Mesendoderm (in vitro differentiated cells): ENCODE results near the gene MFSD11.

Source experiments
- DNase-seq: peaks from one replicate; pipeline ENCODE4 v3.0.0; 2013
- H2AK5ac ChIP-seq: 2 replicates; pipeline ENCODE4 v1.6.1; 2013; ENCODE audit warnings: low read length, inconsistent platforms
- H2BK120ac ChIP-seq: 2 replicates; pipeline ENCODE4 v1.6.1; 2013; ENCODE audit warnings: low read depth, mild to moderate bottlenecking, low read length, moderate library complexity, mixed read lengths
- H2BK15ac ChIP-seq: replicated peaks from 2 replicates; pipeline ENCODE4 v1.6.1; 2013; ENCODE audit warnings: low read depth, mild to moderate bottlenecking, moderate library complexity
- H2BK5ac ChIP-seq: 2 replicates; pipeline ENCODE4 v1.6.1; 2013; ENCODE audit warnings: low read length, inconsistent platforms
- H3K18ac ChIP-seq: 2 replicates; pipeline ENCODE4 v1.6.1; 2013; ENCODE audit warnings: mild to moderate bottlenecking, low read length, mixed read lengths
- H3K23ac ChIP-seq: one replicate; pipeline ENCODE4 v1.6.1; 2013; ENCODE audit warnings: low read length
- H3K27ac ChIP-seq: 2 replicates; pipeline ENCODE4 v1.5.1; 2013; ENCODE audit warnings: low read depth, mild to moderate bottlenecking, inconsistent platforms, low read length, moderate library complexity
- H3K27me3 ChIP-seq: 2 replicates; pipeline ENCODE4 v1.6.1; 2013; ENCODE audit warnings: low read length, control low read depth, mild to moderate bottlenecking, inconsistent platforms; ENCODE audit not compliant: insufficient read depth, poor library complexity
- H3K36me3 ChIP-seq: 2 replicates; pipeline ENCODE4 v1.6.1; 2013; ENCODE audit warnings: low read length, inconsistent platforms; ENCODE audit not compliant: control insufficient read depth, insufficient read depth
- H3K4ac ChIP-seq: one replicate; pipeline ENCODE4 v1.6.1; 2013; ENCODE audit warnings: low read depth, mild to moderate bottlenecking, low read length, moderate library complexity
- H3K4me1 ChIP-seq: 2 replicates; pipeline ENCODE4 v1.6.1; 2013; ENCODE audit warnings: low read depth, low read length, inconsistent platforms; ENCODE audit not compliant: control insufficient read depth
- H3K4me2 ChIP-seq: 2 replicates; pipeline ENCODE4 v1.6.1; 2013; ENCODE audit warnings: low read length
- H3K4me3 ChIP-seq: 2 replicates; pipeline ENCODE4 v1.5.1; 2013; ENCODE audit warnings: mild to moderate bottlenecking, low read length
- H3K56ac ChIP-seq: one replicate; pipeline ENCODE4 v1.6.1; 2013; ENCODE audit warnings: low read length
- H3K79me1 ChIP-seq: 2 replicates; pipeline ENCODE4 v1.6.1; 2013; ENCODE audit warnings: low read length, inconsistent platforms
- H3K79me2 ChIP-seq: 2 replicates; pipeline ENCODE4 v1.6.1; 2013; ENCODE audit warnings: mild to moderate bottlenecking, low read length; ENCODE audit not compliant: control insufficient read depth, insufficient read depth
- H3K9ac ChIP-seq: 2 replicates; pipeline ENCODE4 v1.6.1; 2013; ENCODE audit warnings: low read length, inconsistent platforms
- H4K5ac ChIP-seq: one replicate; pipeline ENCODE4 v1.6.1; 2013; ENCODE audit warnings: low read length
- H4K8ac ChIP-seq: one replicate; pipeline ENCODE4 v1.6.1; 2013; ENCODE audit warnings: low read depth, mild to moderate bottlenecking, control low read depth, low read length, moderate library complexity
- WGBS: extraction: QIAGEN DNeasy Blood & Tissue Kit; methylation state at CpG from one replicate; pipeline ENCODE4 v1.1.7; 2013; ENCODE audit warnings: low lambda C conversion rate, missing lambda C conversion rate; ENCODE audit not compliant: insufficient coverage; ENCODE audit errors: extremely low coverage; 5-methylcytosine and 5-hydroxymethylcytosine counted together

MFSD11 gene

DNA sequence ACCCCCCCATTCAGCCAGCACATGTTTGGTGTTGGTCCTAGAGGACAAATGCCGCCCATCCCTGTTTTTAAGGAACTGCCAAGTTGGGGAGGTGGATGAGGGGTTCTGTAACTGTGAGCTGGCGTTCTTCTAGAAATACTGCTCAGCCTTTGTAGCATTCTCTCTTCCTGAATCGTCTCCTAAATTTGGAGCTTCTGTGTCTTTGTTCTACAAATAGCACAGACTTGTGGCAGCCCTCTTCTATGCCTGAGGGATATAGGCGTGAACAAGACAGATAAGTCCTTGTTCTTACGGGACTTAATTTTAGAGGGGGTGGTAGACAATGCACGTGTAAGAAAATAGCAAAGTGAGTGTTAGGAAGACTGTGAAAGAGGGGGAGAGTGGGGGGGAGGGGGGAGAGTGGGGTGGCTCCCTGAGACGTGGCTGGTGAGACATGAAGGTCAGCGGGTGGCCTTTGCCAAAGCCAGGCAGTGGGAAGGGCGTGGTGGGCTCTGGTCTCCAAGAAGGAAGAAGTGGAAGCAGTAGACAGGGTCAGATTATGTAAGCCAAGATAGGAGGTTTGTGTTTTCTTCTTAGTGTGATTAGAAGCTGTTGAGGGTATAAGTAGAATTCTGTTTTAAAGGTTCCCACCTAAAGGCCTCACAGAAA is 9.9 kb downstream of the MFSD11 start:
- Histone ChIP-seq H3K36me3 (peaks cover 5% of the 10 kb centered on the region), H3K27ac (no peak overlapping the region), H4K8ac (no peak overlapping the region)

DNA sequence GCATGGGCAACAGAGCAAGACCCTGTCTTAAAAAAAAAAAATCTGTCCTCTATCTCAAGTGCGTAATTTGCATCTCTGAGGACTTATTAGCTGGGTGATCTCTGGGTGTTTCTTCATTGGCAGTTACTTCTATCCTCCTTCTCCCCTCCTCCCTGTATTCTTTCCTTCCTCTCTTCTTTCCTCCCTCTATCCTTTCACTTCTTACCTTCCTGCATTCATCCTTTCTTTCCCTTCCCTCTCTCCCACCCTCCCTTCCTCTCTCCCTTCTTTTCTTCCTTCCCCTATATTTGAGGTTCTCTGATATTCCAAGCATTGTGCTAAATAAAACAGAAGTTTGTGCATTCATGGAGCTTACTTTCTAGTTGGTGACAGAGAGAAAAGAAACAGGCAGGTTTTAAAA is 10.7 kb downstream of the MFSD11 start:
- H2BK5ac ChIP-seq = no peak overlapping the region
- H3K27ac ChIP-seq = no peak overlapping the region
- no peak overlapping the region for H4K8ac ChIP-seq
- H3K23ac ChIP-seq = no peak overlapping the region
- H3K79me2 ChIP-seq = no peaks in the 10 kb centered on the region
- H3K4me1 ChIP-seq = no peaks in the 10 kb centered on the region
- H3K36me3 ChIP-seq = peaks cover 5% of the 10 kb centered on the region
- no peak overlapping the region for H2BK15ac ChIP-seq
- no peak overlapping the region for H2AK5ac ChIP-seq
- no peaks in the 10 kb centered on the region for H3K27me3 ChIP-seq
- H3K56ac ChIP-seq = no peak overlapping the region
- WGBS = no CpG with 5 or more reads among the region's 1 CpG
- no peak overlapping the region for H3K4me2 ChIP-seq
- no peak overlapping the region for H3K4me3 ChIP-seq
- no peak overlapping the region for H3K4ac ChIP-seq
- H3K9ac ChIP-seq = no peak overlapping the region
- no peak overlapping the region for H3K18ac ChIP-seq
- H3K79me1 ChIP-seq = no peaks in the 10 kb centered on the region
- no peak overlapping the region for H4K5ac ChIP-seq
- H2BK120ac ChIP-seq = no peak overlapping the region
- DNase-seq = no peak

More for the DNA sequence above, 9.9 kb downstream of the MFSD11 start:
- Histone ChIP-seq H2BK15ac (no peak overlapping the region), H3K4ac (no peak overlapping the region), H2AK5ac (no peak overlapping the region), H3K4me3 (no peak overlapping the region), H2BK120ac (no peak overlapping the region), H3K4me2 (no peak overlapping the region), H3K56ac (no peak overlapping the region), H3K9ac (no peak overlapping the region), H3K79me1 (no peaks in the 10 kb centered on the region), H3K4me1 (no peaks in the 10 kb centered on the region), H3K18ac (no peak overlapping the region), H4K5ac (no peak overlapping the region), H2BK5ac (no peak overlapping the region), H3K23ac (no peak overlapping the region), H3K27me3 (no peaks in the 10 kb centered on the region), H3K79me2 (no peaks in the 10 kb centered on the region)
- DNase-seq = no peak
- no CpG with 5 or more reads among the region's 9 CpGs for WGBS

DNA sequence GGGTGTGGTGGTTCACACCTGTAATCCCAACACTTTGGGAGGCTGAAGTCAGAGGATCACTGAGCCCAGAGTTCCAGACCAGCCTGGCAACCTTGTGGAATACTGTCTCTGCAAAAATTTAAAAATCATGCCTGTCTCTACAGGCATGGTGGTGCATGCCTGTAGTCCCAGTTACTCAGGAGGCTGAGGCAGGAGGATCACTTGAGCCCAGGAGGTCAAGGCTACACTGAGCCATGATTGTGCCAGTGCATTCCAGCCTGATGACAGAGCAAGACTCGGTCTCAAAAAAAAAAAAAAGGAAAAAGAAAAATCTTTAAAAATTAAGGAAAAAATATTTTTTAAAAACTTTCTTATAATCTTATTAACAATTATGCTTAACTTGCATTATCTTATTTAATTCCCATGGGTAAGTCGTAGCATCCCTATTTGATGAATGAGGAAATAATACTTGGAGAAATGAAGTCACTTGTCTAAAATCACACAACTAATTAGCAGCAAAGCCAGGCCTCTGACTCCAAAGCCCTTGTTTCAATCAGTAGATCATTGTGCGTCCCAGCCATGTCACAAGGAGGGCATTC is 13.6 kb downstream of the MFSD11 start:
- DNase-seq = no peak
- Histone ChIP-seq H3K4me3 (no peak overlapping the region), H3K4ac (no peak overlapping the region), H3K23ac (no peak overlapping the region), H3K79me1 (no peaks in the 10 kb centered on the region), H3K36me3 (no peaks in the 10 kb centered on the region), H2BK120ac (no peak overlapping the region), H3K4me2 (no peak overlapping the region), H3K4me1 (no peaks in the 10 kb centered on the region), H3K56ac (no peak overlapping the region), H4K8ac (no peak overlapping the region), H3K27ac (no peak overlapping the region), H2BK15ac (no peak overlapping the region), H3K18ac (no peak overlapping the region), H2BK5ac (no peak overlapping the region), H3K27me3 (no peaks in the 10 kb centered on the region), H4K5ac (no peak overlapping the region), H3K9ac (no peak overlapping the region), H2AK5ac (no peak overlapping the region), H3K79me2 (no peaks in the 10 kb centered on the region)
- WGBS = no CpG with 5 or more reads among the region's 3 CpGs

DNA sequence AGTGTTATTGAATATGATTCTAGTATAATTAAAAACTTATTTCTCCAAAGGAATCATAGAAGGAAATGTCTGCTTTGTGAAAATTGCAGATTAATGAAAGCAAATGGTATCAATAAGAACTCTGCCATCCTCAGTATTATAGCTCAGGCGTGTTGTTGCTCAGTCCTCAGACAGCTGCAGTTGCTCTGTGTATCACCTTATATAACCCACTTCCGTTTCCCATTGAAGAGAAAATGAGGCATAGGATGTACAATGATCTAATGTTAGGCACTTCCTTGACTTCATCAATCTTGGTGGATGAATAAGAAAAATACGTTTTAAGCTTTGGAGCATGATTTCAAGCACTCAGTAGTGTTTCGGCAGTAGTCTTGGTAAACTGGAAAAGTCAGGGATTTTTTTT is 14.1 kb downstream of the MFSD11 start:
- H3K27me3 ChIP-seq = no peaks in the 10 kb centered on the region
- H2AK5ac ChIP-seq = no peak overlapping the region
- no peak overlapping the region for H3K27ac ChIP-seq
- no peak overlapping the region for H3K9ac ChIP-seq
- H3K36me3 ChIP-seq = no peaks in the 10 kb centered on the region
- H2BK120ac ChIP-seq = no peak overlapping the region
- no peak overlapping the region for H3K4ac ChIP-seq
- no peak overlapping the region for H2BK15ac ChIP-seq
- H3K79me2 ChIP-seq = no peaks in the 10 kb centered on the region
- H3K79me1 ChIP-seq = no peaks in the 10 kb centered on the region
- no peak overlapping the region for H4K5ac ChIP-seq
- DNase-seq = no peak
- no peak overlapping the region for H3K23ac ChIP-seq
- no peak overlapping the region for H3K4me2 ChIP-seq
- WGBS = no CpG with 5 or more reads among the region's 4 CpGs
- H3K18ac ChIP-seq = no peak overlapping the region
- no peak overlapping the region for H3K56ac ChIP-seq
- H3K4me1 ChIP-seq = no peaks in the 10 kb centered on the region
- no peak overlapping the region for H4K8ac ChIP-seq
- H3K4me3 ChIP-seq = no peak overlapping the region
- H2BK5ac ChIP-seq = no peak overlapping the region

DNA sequence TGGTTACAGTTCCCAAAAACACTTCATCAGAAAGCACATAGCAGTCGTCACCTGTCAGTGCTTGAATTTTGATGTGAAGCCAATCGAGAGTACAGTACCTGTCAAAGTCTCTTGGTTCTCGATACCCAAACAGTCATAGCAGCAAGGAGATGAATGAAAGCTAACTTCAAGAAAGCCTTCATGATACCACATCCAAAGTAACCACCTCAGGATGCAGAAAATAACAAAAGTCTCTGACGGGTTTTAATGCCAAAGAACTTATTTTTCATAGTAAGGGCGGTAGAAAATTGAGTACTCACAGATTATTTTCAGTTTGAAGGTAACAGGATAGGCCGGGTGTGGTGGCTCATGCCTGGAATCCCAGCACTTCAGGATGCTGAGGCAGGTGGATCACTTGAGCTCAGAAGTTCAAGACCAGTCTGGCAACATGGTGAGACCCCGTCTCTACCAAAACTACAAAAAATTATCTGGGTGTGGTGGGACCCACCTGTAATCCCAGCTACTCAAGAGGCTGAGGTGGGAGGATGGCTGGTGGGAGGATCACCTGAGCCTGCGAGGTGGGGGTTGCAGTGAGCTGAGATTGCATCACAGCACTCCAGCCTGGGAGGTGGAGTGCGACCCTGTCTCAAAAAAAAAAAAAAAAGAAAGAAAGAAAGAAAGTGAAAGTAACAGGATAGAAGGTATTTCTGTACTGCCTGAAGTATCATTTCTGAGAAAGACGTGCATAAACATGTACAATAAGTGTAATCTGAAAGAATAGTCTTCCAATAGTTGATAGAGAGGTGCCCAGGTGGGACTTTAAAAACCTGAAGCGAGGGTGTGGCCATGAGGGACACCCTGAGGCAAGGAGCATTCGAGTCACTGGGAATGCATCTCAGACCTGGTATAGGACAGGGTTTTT is 15.4 kb downstream of the MFSD11 start:
- Histone ChIP-seq H2BK15ac (no peak overlapping the region), H3K4me1 (no peaks in the 10 kb centered on the region), H3K79me1 (no peaks in the 10 kb centered on the region), H3K23ac (no peak overlapping the region), H3K18ac (no peak overlapping the region), H3K9ac (no peak overlapping the region), H4K8ac (no peak overlapping the region), H3K79me2 (no peaks in the 10 kb centered on the region), H3K27me3 (no peaks in the 10 kb centered on the region), H2BK120ac (no peak overlapping the region), H3K4ac (no peak overlapping the region), H2AK5ac (no peak overlapping the region), H3K4me2 (no peak overlapping the region), H3K4me3 (no peak overlapping the region), H3K56ac (no peak overlapping the region), H3K27ac (no peak overlapping the region), H4K5ac (no peak overlapping the region), H2BK5ac (no peak overlapping the region), H3K36me3 (peaks cover 3% of the 10 kb centered on the region)
- no CpG with 5 or more reads among the region's 12 CpGs for WGBS
- no peak for DNase-seq
